ENCODE data around the gene SIM1.

SIM1 gene

GRCh38 chr6:100470422-100471120 lies 5.8 kb upstream of the SIM1 start:
- no peak for DNase-seq

- no peak for DNase-seq
These were observed 4.6 kb upstream of the SIM1 start for GRCh38 chr6:100469101-100469859.

- DNase-seq: no peak
These were observed 3.4 kb upstream of the SIM1 start for GRCh38 chr6:100468016-100468622.

- DNase-seq: no peak
These were observed 2.7 kb upstream of the SIM1 start for GRCh38 chr6:100467129-100468015.

GRCh38 chr6:100466410-100467128 lies 1.8 kb upstream of the SIM1 start:
- no peak for DNase-seq

GRCh38 chr6:100465701-100466409 lies 1.1 kb upstream of the SIM1 start:
- DNase-seq: no peak

- no peak for DNase-seq
These were observed 414 bp downstream of the SIM1 start for GRCh38 chr6:100464162-100464851.

GRCh38 chr6:100463630-100464161 lies 1.0 kb downstream of the SIM1 start:
- no peak for DNase-seq

- no peak for DNase-seq
These were observed 1.8 kb downstream of the SIM1 start for GRCh38 chr6:100462706-100463629.

- no peak for DNase-seq
These were observed 2.6 kb downstream of the SIM1 start for GRCh38 chr6:100461917-100462705.

GRCh38 chr6:100461278-100461916 lies 3.3 kb downstream of the SIM1 start:
- peak; percentile 72 for DNase-seq

- no peak for DNase-seq
These were observed 4.0 kb downstream of the SIM1 start for GRCh38 chr6:100460650-100461204.

GRCh38 chr6:100459592-100460184 lies 5.0 kb downstream of the SIM1 start:
- DNase-seq: no peak

- no peak for DNase-seq
These were observed 5.7 kb downstream of the SIM1 start for GRCh38 chr6:100458841-100459591.

- no peak for DNase-seq
These were observed 7.3 kb downstream of the SIM1 start for GRCh38 chr6:100457311-100457990.

GRCh38 chr6:100456908-100457235 lies 7.8 kb downstream of the SIM1 start:
- DNase-seq: no peak

Data from fibroblast of upper back skin (primary cell).